ENCODE measurements around the gene IFI27L1.

The IFI27L1 gene

GRCh38 chr14:94104731-94105130 is 23.6 kb downstream of the IFI27L1 start:
- Histone ChIP-seq H3K4me3 (no peak overlapping the region), H3K27ac (no peak overlapping the region)
- TF ChIP-seq CTCF (IDR thresholded peaks at IDR 0.05), result no peak
- DNase-seq (ENCODE audit: low spot score), result no peak

- Histone ChIP-seq H3K4me3 (no peak overlapping the region), H3K27ac (peak overlapping the region in 1 of 2 donors; percentile 81)
- no peak for TF ChIP-seq CTCF (IDR thresholded peaks at IDR 0.05)
- DNase-seq (ENCODE audit: low spot score), result no peak
Measured at GRCh38 chr14:94109915-94110250, 28.8 kb downstream of the IFI27L1 start.

DNA sequence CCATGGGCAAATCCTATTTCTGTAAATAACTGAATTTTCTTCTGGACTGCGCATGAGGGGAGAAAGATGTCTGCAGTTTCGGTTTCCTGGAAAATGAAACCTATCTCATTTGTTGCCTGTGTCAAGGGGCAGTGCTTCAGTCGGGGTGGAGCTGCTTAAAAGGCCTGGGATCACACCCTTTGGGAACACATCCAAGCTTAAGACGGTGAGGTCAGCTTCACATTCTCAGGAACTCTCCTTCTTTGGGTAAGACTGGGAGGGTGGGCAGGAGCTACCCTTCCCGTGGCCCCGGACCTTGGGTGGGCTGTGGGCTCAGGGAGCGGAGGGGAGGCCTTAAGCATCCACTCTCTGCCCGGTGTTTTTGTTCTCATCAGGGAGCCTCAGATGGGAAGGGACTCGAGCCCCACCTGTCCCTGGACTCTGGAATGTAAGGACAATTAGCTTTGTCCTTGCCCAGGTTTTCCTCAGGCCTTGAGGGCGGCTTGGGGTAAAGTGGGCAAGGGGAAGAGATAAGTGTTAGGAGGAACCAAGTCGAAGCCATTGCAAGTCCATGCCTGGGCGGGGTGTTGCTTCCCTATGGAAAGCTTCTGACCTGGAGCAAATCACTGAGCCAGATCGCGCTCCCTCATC is 29.6 kb downstream of the IFI27L1 start, which contains the start of gene IFI27:
Gene IFI27 (plus strand): TSS at position 185 of the 630 bp plus-strand sequence.
- H3K4me3 ChIP-seq, result peak within 1 kb of the TSS; percentile 62
- TF ChIP-seq CTCF (IDR thresholded peaks at IDR 0.05), result no peak
- DNase-seq (ENCODE audit: low spot score), result peak; percentile 74
- peak within 1 kb of the TSS; percentile 33 to 81 for H3K27ac ChIP-seq

- H3K27ac ChIP-seq, result peak overlapping the region; percentile 33 to 81
- peak overlapping the region; percentile 62 for H3K4me3 ChIP-seq
- TF ChIP-seq CTCF (IDR thresholded peaks at IDR 0.05), result no peak
- DNase-seq (ENCODE audit: low spot score), result peak; percentile 66
Measured at GRCh38 chr14:94111276-94112095, 30.4 kb downstream of the IFI27L1 start.

GRCh38 chr14:94112513-94113063 is 31.5 kb downstream of the IFI27L1 start:
- Histone ChIP-seq H3K4me3 (peak overlapping the region; percentile 30), H3K27ac (peak overlapping the region in 1 of 2 donors; percentile 68)
- TF ChIP-seq CTCF (IDR thresholded peaks at IDR 0.05), result no peak
- peak; percentile 35 for DNase-seq (ENCODE audit: low spot score)

GRCh38 chr14:94113073-94113472 is 32.0 kb downstream of the IFI27L1 start:
- DNase-seq (ENCODE audit: low spot score), result peak; percentile 8
- Histone ChIP-seq H3K27ac (peak overlapping the region; percentile 10 to 68), H3K4me3 (no peak overlapping the region)
- no peak for TF ChIP-seq CTCF (IDR thresholded peaks at IDR 0.05)
